Cerebellar cortex (tissue), 1 donor: Measurements from ENCODE around the gene ATXN7L2.
"Not testable (repeated sequence)": the region's sequence is repeated elsewhere in the genome, so short reads cannot be mapped to it uniquely, and the experiment has no call there.

Experiments
- DNase-seq: peaks from one replicate; pipeline ENCODE4 v3.0.0-alpha.2; 2015; ENCODE audit warnings: low spot score

ATXN7L2 gene

GRCh38 chr1:109483672-109484518 is at the start of gene ATXN7L2:
Gene ATXN7L2 (plus strand): TSS chr1:109483905. CDS start chr1:109483954, 49 bp downstream.
- peak; percentile 92 for DNase-seq

- no peak for DNase-seq
Measured at GRCh38 chr1:109434484-109434883, 49.2 kb upstream of the ATXN7L2 start.

GRCh38 chr1:109438798-109439297 is 44.9 kb upstream of the ATXN7L2 start:
- DNase-seq, result no peak

- DNase-seq, result no peak
Measured at GRCh38 chr1:109441069-109441468, 42.6 kb upstream of the ATXN7L2 start.

- DNase-seq, result no peak
Measured at GRCh38 chr1:109443476-109443875, 40.2 kb upstream of the ATXN7L2 start.

GRCh38 chr1:109444346-109444745 is 39.4 kb upstream of the ATXN7L2 start:
- DNase-seq, result no peak

- not testable (repeated sequence) for DNase-seq
Measured at GRCh38 chr1:109445949-109446695, 37.6 kb upstream of the ATXN7L2 start.

- no peak for DNase-seq
Measured at GRCh38 chr1:109447524-109447923, 36.2 kb upstream of the ATXN7L2 start.

GRCh38 chr1:109454497-109455133 is 29.1 kb upstream of the ATXN7L2 start:
- no peak for DNase-seq

GRCh38 chr1:109457819-109458218 is 25.9 kb upstream of the ATXN7L2 start:
- no peak for DNase-seq

GRCh38 chr1:109466125-109466451 is 17.6 kb upstream of the ATXN7L2 start:
- DNase-seq, result no peak

GRCh38 chr1:109466452-109467300 is 17.0 kb upstream of the ATXN7L2 start, which contains the start of gene SYPL2:
Gene SYPL2 (plus strand): TSS chr1:109466546. CDS start chr1:109466844, 298 bp downstream.
- DNase-seq, result no peak

GRCh38 chr1:109467301-109467777 is 16.4 kb upstream of the ATXN7L2 start:
- no peak for DNase-seq

GRCh38 chr1:109468061-109468460 is 15.6 kb upstream of the ATXN7L2 start:
- no peak for DNase-seq

- DNase-seq, result no peak
Measured at GRCh38 chr1:109468903-109469302, 14.8 kb upstream of the ATXN7L2 start.

GRCh38 chr1:109470245-109470644 is 13.5 kb upstream of the ATXN7L2 start:
- DNase-seq, result no peak

GRCh38 chr1:109472779-109473178 is 10.9 kb upstream of the ATXN7L2 start:
- DNase-seq, result no peak

- not testable (repeated sequence) for DNase-seq
Measured at GRCh38 chr1:109473284-109474057, 10.2 kb upstream of the ATXN7L2 start.

- DNase-seq, result no peak
Measured at GRCh38 chr1:109474697-109475096, 9.0 kb upstream of the ATXN7L2 start.

GRCh38 chr1:109475261-109475660 is 8.4 kb upstream of the ATXN7L2 start:
- no peak for DNase-seq

GRCh38 chr1:109476825-109477224 is 6.9 kb upstream of the ATXN7L2 start:
- DNase-seq, result no peak
